CD8-positive, alpha-beta memory T cell (primary cell): ENCODE results near the gene C20orf173. TPM values are rescaled to one million over a fixed set of nuclear protein-coding genes. Genes with fewer than 3 reads are reported as not detected.
"Not testable (repeated sequence)": the region's sequence is repeated elsewhere in the genome, so short reads cannot be mapped to it uniquely, and the experiment has no call there.

Experiments
- CTCF ChIA-PET: fragments of 350-600 bp; sonication (Branson Sonifier 250); formaldehyde crosslinking; loops from one replicate; lab custom pipeline; 2021; ENCODE audit warnings: antibody characterized with exemption; lab: Charles Lee
- POLR2A ChIA-PET: fragments of 350-600 bp; sonication (Branson Sonifier 250); formaldehyde crosslinking; loops from one replicate; lab custom pipeline; 2021; ENCODE audit warnings: antibody characterized with exemption; lab: Charles Lee
- DNase-seq, 5 donors: peaks; one replicate each; pipeline versions ENCODE4 v3.0.0 to v3.0.0-alpha.2; 2020 to 2022; ENCODE audit warnings: mixed read lengths in 1 of 5
- H3K27ac ChIP-seq: one replicate; pipeline ENCODE4 v1.7.0; 2013; ENCODE audit warnings: low read depth, mild to moderate bottlenecking, low read length, moderate library complexity
- H3K27me3 ChIP-seq: 2 replicates; pipeline ENCODE4 v1.7.0; 2013; ENCODE audit warnings: low read length, mild to moderate bottlenecking; ENCODE audit not compliant: insufficient read depth, poor library complexity, severe bottlenecking
- H3K36me3 ChIP-seq: 2 replicates; pipeline ENCODE4 v1.7.0; 2013; ENCODE audit warnings: mild to moderate bottlenecking, low read length, moderate library complexity; ENCODE audit not compliant: insufficient read depth
- H3K4me1 ChIP-seq: 2 replicates; pipeline ENCODE4 v1.7.0; 2013; ENCODE audit warnings: mild to moderate bottlenecking, low read length, moderate library complexity; ENCODE audit not compliant: insufficient read depth
- H3K4me3 ChIP-seq: 2 replicates; pipeline ENCODE4 v1.7.0; 2013; ENCODE audit warnings: mild to moderate bottlenecking, low read length
- H3K9me3 ChIP-seq: 2 replicates; pipeline ENCODE4 v1.7.0; 2013; ENCODE audit warnings: mild to moderate bottlenecking, low read length
- H3K27ac Mint-ChIP-seq, 8 donors: one replicate each; pipeline ENCODE4 v1.8.0; 2020 to 2021; ENCODE audit warnings: mixed read lengths in 8 of 8, mild to moderate bottlenecking in 6 of 8, inconsistent platforms in 3 of 8, moderate library complexity in 3 of 8
- H3K27me3 Mint-ChIP-seq, 2 donors: one replicate each; pipeline ENCODE4 v1.8.0; 2020 to 2021; ENCODE audit warnings: mixed read lengths in 2 of 2, mild to moderate bottlenecking in 1 of 2, moderate library complexity in 1 of 2
- H3K36me3 Mint-ChIP-seq, 3 donors: one replicate each; pipeline ENCODE4 v1.8.0; 2020 to 2021; ENCODE audit warnings: mixed read lengths in 3 of 3, inconsistent platforms in 1 of 3, mild to moderate bottlenecking in 1 of 3
- H3K4me1 Mint-ChIP-seq, 3 donors: one replicate each; pipeline ENCODE4 v1.8.0; 2020 to 2021; ENCODE audit warnings: mixed read lengths in 3 of 3, inconsistent platforms in 1 of 3, mild to moderate bottlenecking in 1 of 3
- H3K4me3 Mint-ChIP-seq, 7 donors: one replicate each; pipeline ENCODE4 v1.8.0; 2020 to 2021; ENCODE audit warnings: mixed read lengths in 7 of 7, mild to moderate bottlenecking in 6 of 7, moderate library complexity in 4 of 7, inconsistent platforms in 2 of 7
- H3K9me3 Mint-ChIP-seq, 5 donors: one replicate each; pipeline ENCODE4 v1.8.0; 2020 to 2022; ENCODE audit warnings: mixed read lengths in 5 of 5, mild to moderate bottlenecking in 3 of 5, moderate library complexity in 2 of 5, inconsistent platforms in 1 of 5
- polyA plus RNA-seq: library from polyadenylated mRNA; unstranded; fragments of 300-500 nt; fragmentation: Illumina TruSeq; gene quantifications from one replicate; pipeline ENCODE4 v1.2.3, GENCODE V29; 2021
- total RNA-seq, 2 experiments: library from RNA; stranded (reverse); gene quantifications; one replicate each; pipeline ENCODE4 v1.2.3, GENCODE V29; 2021

C20orf173 gene
- total and polyA plus RNA-seq, 3 experiments from 2014 or later = not detected

GRCh38 chr20:35525639-35526038 lies 3.8 kb downstream of the C20orf173 start:
- H3K27ac Mint-ChIP-seq = peak overlapping the region in 1 of 8 donors; percentile 72

GRCh38 chr20:35523298-35523888 lies 6.1 kb downstream of the C20orf173 start:
- Histone ChIP-seq H3K27ac (no peak overlapping the region), H3K4me1 (no peaks in the 10 kb centered on the region), H3K4me3 (no peak overlapping the region), H3K27me3 (no peaks in the 10 kb centered on the region), H3K36me3 (no peaks in the 10 kb centered on the region), H3K9me3 (no peaks in the 10 kb centered on the region)
- no peak overlapping the region for H3K4me3 Mint-ChIP-seq
- ChIA-PET CTCF (no interaction called here), POLR2A (no interaction called here)
- no peak for DNase-seq
- no peaks in the 10 kb centered on the region for H3K4me1 Mint-ChIP-seq
- peak overlapping the region in 1 of 8 donors; percentile 19 for H3K27ac Mint-ChIP-seq
- no peaks in the 10 kb centered on the region for H3K9me3 Mint-ChIP-seq
- no peaks in the 10 kb centered on the region for H3K27me3 Mint-ChIP-seq
- H3K36me3 Mint-ChIP-seq = peaks cover 0 to 2% (median 0%) of the 10 kb centered on the region in 3 donors

More at GRCh38 chr20:35525639-35526038, 3.8 kb downstream of the C20orf173 start:
- no peak for DNase-seq
- H3K27ac ChIP-seq = no peak overlapping the region
- no peaks in the 10 kb centered on the region for H3K4me1 ChIP-seq
- no peaks in the 10 kb centered on the region for H3K36me3 ChIP-seq
- no peak overlapping the region for H3K4me3 ChIP-seq
- Mint-ChIP-seq H3K4me1 (no peaks in the 10 kb centered on the region), H3K9me3 (no peaks in the 10 kb centered on the region), H3K27me3 (peaks cover 0 to 2% of the 10 kb centered on the region in 2 donors), H3K4me3 (no peak overlapping the region), H3K36me3 (peaks cover 0 to 2% (median 0%) of the 10 kb centered on the region in 3 donors)
- no peaks in the 10 kb centered on the region for H3K9me3 ChIP-seq
- no peaks in the 10 kb centered on the region for H3K27me3 ChIP-seq
- CTCF ChIA-PET = no interaction called here
- POLR2A ChIA-PET = no interaction called here

- no peak for DNase-seq
- ChIA-PET POLR2A (no interaction called here), CTCF (no interaction called here)
- no peaks in the 10 kb centered on the region for H3K27me3 ChIP-seq
- no peak overlapping the region for H3K4me3 ChIP-seq
- Mint-ChIP-seq H3K27me3 (peaks cover 0 to 2% of the 10 kb centered on the region in 2 donors), H3K4me3 (no peak overlapping the region), H3K36me3 (peaks cover 0 to 29% (median 2%) of the 10 kb centered on the region in 3 donors), H3K9me3 (no peaks in the 10 kb centered on the region), H3K4me1 (no peaks in the 10 kb centered on the region), H3K27ac (no peak overlapping the region)
- H3K36me3 ChIP-seq = no peaks in the 10 kb centered on the region
- H3K27ac ChIP-seq = no peak overlapping the region
- H3K4me1 ChIP-seq = no peaks in the 10 kb centered on the region
- no peaks in the 10 kb centered on the region for H3K9me3 ChIP-seq
Measured at GRCh38 chr20:35518955-35519354, 10.5 kb downstream of the C20orf173 start.

GRCh38 chr20:35517767-35518166 lies 11.7 kb downstream of the C20orf173 start:
- DNase-seq, H3K4me1 ChIP-seq, H3K9me3 Mint-ChIP-seq, H3K27ac ChIP-seq, H3K36me3 ChIP-seq, H3K9me3 ChIP-seq, POLR2A ChIA-PET, H3K4me3 Mint-ChIP-seq, H3K4me1 Mint-ChIP-seq, H3K27me3 Mint-ChIP-seq, H3K27ac Mint-ChIP-seq, H3K4me3 ChIP-seq, H3K27me3 ChIP-seq: not testable (repeated sequence)
- CTCF ChIA-PET = interaction anchor here (0.7 kb wide), 1 partner anchor 550 kb away, joined by 3 read pairs; no protein-coding TSS in a partner anchor
- H3K36me3 Mint-ChIP-seq = peaks cover 0 to 39% (median 2%) of the 10 kb centered on the region in 3 donors

GRCh38 chr20:35517125-35517524 lies 12.3 kb downstream of the C20orf173 start:
- H3K27ac ChIP-seq = no peak overlapping the region
- H3K4me3 Mint-ChIP-seq = no peak overlapping the region
- H3K27me3 Mint-ChIP-seq = peaks cover 0 to 2% of the 10 kb centered on the region in 2 donors
- H3K27ac Mint-ChIP-seq = peak overlapping the region in 2 of 8 donors; percentile 34 to 78
- POLR2A ChIA-PET = no interaction called here
- DNase-seq = no peak
- no peaks in the 10 kb centered on the region for H3K9me3 Mint-ChIP-seq
- peaks cover 0 to 45% (median 2%) of the 10 kb centered on the region in 3 donors for H3K36me3 Mint-ChIP-seq
- H3K4me1 ChIP-seq = no peaks in the 10 kb centered on the region
- H3K4me3 ChIP-seq = no peak overlapping the region
- no peaks in the 10 kb centered on the region for H3K27me3 ChIP-seq
- H3K4me1 Mint-ChIP-seq = no peaks in the 10 kb centered on the region
- H3K9me3 ChIP-seq = no peaks in the 10 kb centered on the region
- peaks cover 10% of the 10 kb centered on the region for H3K36me3 ChIP-seq
- CTCF ChIA-PET = no interaction called here

- Mint-ChIP-seq H3K4me3 (no peak overlapping the region), H3K27ac (peak overlapping the region in 3 of 8 donors; percentile 26 to 42 (median 36)), H3K36me3 (peaks cover 0 to 55% (median 3%) of the 10 kb centered on the region in 3 donors), H3K27me3 (peaks cover 0 to 2% of the 10 kb centered on the region in 2 donors), H3K4me1 (no peaks in the 10 kb centered on the region), H3K9me3 (no peaks in the 10 kb centered on the region)
- Histone ChIP-seq H3K4me3 (no peak overlapping the region), H3K27me3 (no peaks in the 10 kb centered on the region), H3K36me3 (peaks cover 15% of the 10 kb centered on the region), H3K9me3 (no peaks in the 10 kb centered on the region), H3K27ac (no peak overlapping the region), H3K4me1 (no peaks in the 10 kb centered on the region)
- ChIA-PET POLR2A (no interaction called here), CTCF (no interaction called here)
- DNase-seq = no peak
Measured at GRCh38 chr20:35515949-35516645, 13.4 kb downstream of the C20orf173 start.

GRCh38 chr20:35515341-35515740 lies 14.1 kb downstream of the C20orf173 start:
- no peaks in the 10 kb centered on the region for H3K4me1 Mint-ChIP-seq
- H3K4me3 ChIP-seq = no peak overlapping the region
- H3K27me3 ChIP-seq = no peaks in the 10 kb centered on the region
- no peak overlapping the region for H3K27ac ChIP-seq
- H3K36me3 Mint-ChIP-seq = peaks cover 0 to 63% (median 3%) of the 10 kb centered on the region in 3 donors
- peaks cover 18% of the 10 kb centered on the region for H3K36me3 ChIP-seq
- H3K9me3 ChIP-seq = no peaks in the 10 kb centered on the region
- no peaks in the 10 kb centered on the region for H3K9me3 Mint-ChIP-seq
- H3K27ac Mint-ChIP-seq = peak overlapping the region in 1 of 8 donors; percentile 42
- H3K4me3 Mint-ChIP-seq = no peak overlapping the region
- DNase-seq = no peak
- peaks cover 0 to 2% of the 10 kb centered on the region in 2 donors for H3K27me3 Mint-ChIP-seq
- ChIA-PET POLR2A (no interaction called here), CTCF (no interaction called here)
- no peaks in the 10 kb centered on the region for H3K4me1 ChIP-seq

GRCh38 chr20:35514371-35514932 lies 15.0 kb downstream of the C20orf173 start:
- no peak overlapping the region for H3K4me3 ChIP-seq
- Mint-ChIP-seq H3K4me3 (no peak overlapping the region), H3K27ac (peak overlapping the region in 4 of 8 donors; percentile 4 to 74 (median 22)), H3K4me1 (no peaks in the 10 kb centered on the region), H3K36me3 (peaks cover 0 to 72% (median 3%) of the 10 kb centered on the region in 3 donors), H3K27me3 (peaks cover 0 to 2% of the 10 kb centered on the region in 2 donors), H3K9me3 (no peaks in the 10 kb centered on the region)
- no peak overlapping the region for H3K27ac ChIP-seq
- H3K9me3 ChIP-seq = no peaks in the 10 kb centered on the region
- peaks cover 21% of the 10 kb centered on the region for H3K36me3 ChIP-seq
- no peaks in the 10 kb centered on the region for H3K4me1 ChIP-seq
- no peak for DNase-seq
- POLR2A ChIA-PET = no interaction called here
- no peaks in the 10 kb centered on the region for H3K27me3 ChIP-seq
- CTCF ChIA-PET = no interaction called here
